SJSA1 (cell line): ENCODE data around the gene CPEB2. TPM values are rescaled to one million over a fixed set of nuclear protein-coding genes. Genes with fewer than 3 reads are reported as not detected.

ENCODE experiments used
- DNase-seq, 2 experiments: peaks; one replicate each; pipeline ENCODE4 v3.0.0-alpha.2; 2015 to 2020; ENCODE audit warnings: low spot score in 2 of 2, low read depth in 1 of 2
- H3K27ac ChIP-seq: fragments of 250-450 bp; sonication (Bioruptor Pico); 2 replicates; pipeline ENCODE4 v1.5.1; 2020; ENCODE audit warnings: mild to moderate bottlenecking, moderate library complexity
- H3K27me3 ChIP-seq: fragments of 250-450 bp; sonication (Bioruptor Pico); replicated peaks from 2 replicates; pipeline ENCODE4 v1.5.1; 2020; ENCODE audit warnings: mild to moderate bottlenecking, moderate library complexity
- H3K36me3 ChIP-seq: fragments of 250-450 bp; sonication (Bioruptor Pico); 2 replicates; pipeline ENCODE4 v1.5.1; 2020; ENCODE audit warnings: mild to moderate bottlenecking
- H3K4me1 ChIP-seq: fragments of 250-450 bp; sonication (Bioruptor Pico); replicated peaks from 2 replicates; pipeline ENCODE4 v1.6.1; 2021; ENCODE audit warnings: mild to moderate bottlenecking
- H3K4me3 ChIP-seq: fragments of 250-450 bp; sonication (Bioruptor Pico); 2 replicates; pipeline ENCODE4 v1.5.1; 2020; ENCODE audit warnings: mild to moderate bottlenecking
- H3K9me3 ChIP-seq: fragments of 250-450 bp; sonication (Bioruptor Pico); replicated peaks from 2 replicates; pipeline ENCODE4 v1.5.1; 2020; ENCODE audit warnings: mild to moderate bottlenecking
- total RNA-seq: library from RNA; depleted of rRNA; stranded (reverse); fragments of >200 nt; shearing (Covaris generic); gene quantifications from 2 replicates; pipeline ENCODE4 v1.2.3, GENCODE V29; 2014; rRNA removed

The CPEB2 gene
- 0.91 and 1.6 TPM in 2 replicates for total RNA-seq

DNA sequence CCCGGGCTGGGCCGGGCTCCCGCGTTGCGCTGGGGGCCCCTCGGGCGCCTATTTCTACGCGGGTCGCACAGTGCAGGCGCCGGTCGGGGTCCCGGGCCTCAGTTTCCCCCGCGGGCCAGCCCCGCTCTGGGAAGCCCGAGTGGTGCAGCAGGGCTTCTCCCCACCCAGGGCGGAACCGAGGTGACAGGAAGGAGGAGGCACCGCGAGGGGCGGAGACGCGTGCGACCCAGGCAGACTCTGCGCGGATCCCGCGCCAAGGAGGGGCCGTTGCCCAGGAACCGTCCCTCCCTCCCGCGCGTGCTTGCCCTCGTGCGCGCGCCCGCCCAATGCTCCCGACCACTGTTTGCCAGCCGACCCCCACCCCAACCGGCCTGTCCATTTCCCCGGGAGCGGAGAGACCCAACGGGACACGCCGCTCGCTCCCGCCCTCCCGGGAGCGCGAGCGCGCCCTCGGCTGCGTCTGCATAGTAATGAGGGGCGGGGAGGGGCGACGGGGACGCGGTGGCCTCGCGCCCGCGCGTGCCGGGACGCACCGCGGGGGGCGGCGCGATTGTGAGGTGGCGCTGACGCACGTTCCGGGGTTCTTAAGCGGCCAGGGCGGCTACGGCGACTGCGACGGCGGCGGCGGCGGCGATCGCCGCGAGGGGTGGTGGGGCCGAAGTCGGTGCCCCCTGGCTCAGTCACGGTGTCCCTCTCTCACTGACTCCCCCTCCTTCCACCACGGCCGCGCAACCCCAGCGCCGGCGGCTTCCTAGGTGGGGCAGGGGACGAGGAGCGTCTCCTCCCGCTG lies at the start of gene CPEB2:
CPEB2 (plus strand) TSS at position 613 of the 790 bp plus-strand sequence. CDS start 193 bp downstream, outside the sequence.
- H3K4me1 ChIP-seq: peaks cover 7% of the 10 kb centered on the region; the same call in 1 of the 2 replicates
- no peaks in the 10 kb centered on the region for H3K27me3 ChIP-seq
- no peaks in the 10 kb centered on the region for H3K9me3 ChIP-seq
- peak; percentile 85 for DNase-seq
- peak within 1 kb of the TSS; percentile 82 for H3K4me3 ChIP-seq
- no peaks in the 10 kb centered on the region for H3K36me3 ChIP-seq
- H3K27ac ChIP-seq: peak within 1 kb of the TSS; percentile 94

DNA sequence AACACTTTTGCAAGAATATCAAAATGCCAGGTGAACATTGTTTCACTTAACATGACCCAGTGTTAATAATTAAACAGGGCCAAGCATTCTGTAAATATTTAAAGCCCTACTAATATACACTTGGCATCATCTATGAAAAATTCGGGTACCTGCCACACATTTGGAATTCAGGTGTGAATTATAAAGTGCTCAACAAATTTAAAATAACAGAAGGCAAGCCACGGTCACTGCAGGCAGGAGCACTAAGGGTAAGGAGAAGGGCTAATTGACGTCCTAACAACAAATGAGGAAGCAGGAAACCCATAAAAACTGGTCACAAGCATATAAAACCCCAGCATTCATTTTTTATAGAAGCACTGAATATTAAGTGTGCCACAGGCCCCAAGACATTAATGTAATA lies 43.8 kb upstream of the CPEB2 start:
- Histone ChIP-seq H3K9me3 (no peaks in the 10 kb centered on the region), H3K36me3 (no peaks in the 10 kb centered on the region), H3K4me1 (no peaks in the 10 kb centered on the region), H3K4me3 (no peak overlapping the region), H3K27ac (no peak overlapping the region), H3K27me3 (no peaks in the 10 kb centered on the region)
- no peak for DNase-seq

DNA sequence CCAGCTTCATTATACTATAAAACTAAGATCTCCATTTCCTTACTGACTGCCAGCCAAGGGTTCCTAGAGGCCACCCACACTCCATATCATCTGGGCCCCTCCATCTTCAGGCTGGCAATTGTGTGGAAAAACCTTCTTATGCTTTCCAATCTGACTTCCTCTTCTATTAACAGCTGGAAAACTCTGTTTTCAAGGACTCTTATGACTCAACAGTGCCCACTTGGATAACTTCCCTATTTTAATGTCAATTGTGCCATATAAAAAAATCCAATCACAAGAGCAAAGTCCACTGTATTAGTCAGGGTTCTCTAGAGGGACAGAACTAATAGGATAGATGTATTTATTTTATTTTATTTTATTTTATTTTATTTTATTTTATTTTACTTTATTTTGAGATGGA lies 41.0 kb upstream of the CPEB2 start:
- Histone ChIP-seq H3K4me3 (no peak overlapping the region), H3K27me3 (no peaks in the 10 kb centered on the region)
- DNase-seq: no peak

DNA sequence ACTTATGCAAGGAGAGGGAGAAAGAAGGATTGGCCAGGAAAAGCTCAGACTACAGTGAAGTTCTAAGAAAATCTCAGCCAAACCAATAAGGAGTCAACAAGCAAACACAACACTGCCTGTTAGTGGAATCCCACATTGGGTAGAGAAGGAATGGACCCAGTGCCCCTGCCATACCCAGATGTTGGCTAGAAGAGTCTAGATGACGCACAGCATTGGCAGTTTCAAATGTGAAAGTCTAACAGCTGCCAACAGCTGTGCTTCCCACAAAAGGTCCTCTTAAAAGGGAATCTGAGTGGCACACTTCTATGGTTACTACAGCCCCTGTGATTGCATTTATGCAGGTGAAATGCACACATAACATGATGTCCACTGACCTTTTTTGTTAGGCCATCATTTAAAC lies 37.2 kb upstream of the CPEB2 start:
- Histone ChIP-seq H3K36me3 (no peaks in the 10 kb centered on the region), H3K4me3 (no peak overlapping the region), H3K27me3 (no peaks in the 10 kb centered on the region), H3K9me3 (no peaks in the 10 kb centered on the region), H3K27ac (no peak overlapping the region), H3K4me1 (no peaks in the 10 kb centered on the region)
- no peak for DNase-seq

More for the DNA sequence above, 41.0 kb upstream of the CPEB2 start:
- Histone ChIP-seq H3K36me3 (no peaks in the 10 kb centered on the region), H3K4me1 (no peaks in the 10 kb centered on the region), H3K27ac (no peak overlapping the region), H3K9me3 (no peaks in the 10 kb centered on the region)

DNA sequence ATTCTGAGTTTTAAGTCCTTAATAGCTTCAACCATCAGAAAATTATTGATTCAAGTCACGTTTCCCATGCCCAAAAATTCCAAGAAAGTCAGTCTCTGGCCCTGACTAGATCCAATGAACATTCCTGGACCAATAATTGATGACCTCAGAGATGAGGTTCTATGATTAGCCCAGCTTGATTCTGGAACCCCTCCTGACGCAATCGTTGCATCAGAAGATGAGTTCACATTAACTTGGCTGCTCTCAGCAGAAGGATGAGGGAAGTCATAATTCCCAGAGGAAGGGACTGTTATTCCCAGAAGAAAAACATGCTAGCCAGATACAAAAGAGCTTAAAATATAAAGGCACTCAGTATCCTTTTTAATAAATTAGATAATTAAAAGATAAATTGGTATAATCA lies 34.3 kb upstream of the CPEB2 start:
- DNase-seq: no peak
- H3K27me3 ChIP-seq: no peaks in the 10 kb centered on the region
- no peak overlapping the region for H3K4me3 ChIP-seq
- H3K36me3 ChIP-seq: no peaks in the 10 kb centered on the region
- no peaks in the 10 kb centered on the region for H3K4me1 ChIP-seq
- no peaks in the 10 kb centered on the region for H3K9me3 ChIP-seq
- H3K27ac ChIP-seq: no peak overlapping the region

DNA sequence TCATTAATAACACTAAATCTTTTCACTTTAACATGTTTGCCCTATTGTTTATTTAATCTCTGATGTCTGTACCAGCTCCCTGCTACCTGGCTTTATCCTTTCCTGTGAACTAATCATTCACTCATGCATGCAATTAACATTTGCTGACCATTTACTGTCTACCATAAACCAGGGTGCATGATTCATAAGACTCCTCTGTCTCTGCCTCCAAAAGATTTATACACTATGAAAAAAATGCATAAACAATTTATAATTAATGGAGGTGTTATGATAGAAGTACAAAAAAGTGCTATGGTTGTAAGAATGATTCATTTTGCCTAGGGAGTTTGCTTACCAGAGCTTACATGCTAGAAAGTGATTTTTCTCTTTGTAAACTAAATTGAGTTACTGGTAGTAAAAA lies 24.5 kb upstream of the CPEB2 start:
- Histone ChIP-seq H3K27me3 (no peaks in the 10 kb centered on the region), H3K4me3 (no peak overlapping the region), H3K27ac (no peak overlapping the region), H3K9me3 (no peaks in the 10 kb centered on the region), H3K4me1 (no peaks in the 10 kb centered on the region), H3K36me3 (no peaks in the 10 kb centered on the region)
- DNase-seq: no peak

DNA sequence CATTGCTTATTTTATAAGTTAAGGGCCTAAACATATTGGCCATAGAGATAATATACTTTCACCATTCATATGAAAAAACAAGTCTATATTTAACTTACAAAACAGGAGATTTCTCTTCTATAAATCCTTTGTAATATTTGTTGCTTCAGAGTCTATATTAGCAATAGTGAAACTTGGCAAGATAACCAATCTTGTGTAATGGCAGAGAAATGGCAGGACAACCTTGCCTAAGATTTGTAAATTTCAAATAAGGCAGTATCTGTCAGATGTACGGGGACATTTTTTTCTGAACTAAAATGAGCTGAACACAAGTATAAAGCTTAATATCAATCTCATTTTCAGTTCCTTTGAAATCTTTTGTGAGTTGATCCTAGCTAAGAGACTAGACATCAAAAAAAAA lies 17.8 kb upstream of the CPEB2 start:
- no peak for DNase-seq
- Histone ChIP-seq H3K36me3 (no peaks in the 10 kb centered on the region), H3K27ac (no peak overlapping the region), H3K27me3 (no peaks in the 10 kb centered on the region), H3K9me3 (no peaks in the 10 kb centered on the region), H3K4me1 (no peaks in the 10 kb centered on the region), H3K4me3 (no peak overlapping the region)

DNA sequence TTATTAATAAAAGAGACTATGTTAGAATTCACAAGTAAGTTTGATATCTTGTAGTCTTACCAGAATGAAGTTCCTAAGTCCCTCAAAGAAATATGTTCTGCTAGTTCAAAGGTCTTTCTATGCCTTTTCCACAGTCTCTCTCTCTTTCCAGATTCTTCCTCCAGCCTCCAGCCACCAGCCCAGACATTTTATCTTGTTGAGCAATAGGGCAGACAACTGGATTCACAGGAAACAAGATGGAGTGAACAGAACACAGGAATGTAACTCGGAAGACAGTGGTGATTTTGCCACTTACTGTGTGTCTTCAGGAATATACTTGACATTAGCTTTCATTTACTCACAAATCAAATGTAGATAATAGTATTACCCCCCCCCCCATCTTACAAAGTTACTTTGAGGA lies 17.1 kb upstream of the CPEB2 start:
- H3K27me3 ChIP-seq: no peaks in the 10 kb centered on the region
- no peak for DNase-seq
- no peaks in the 10 kb centered on the region for H3K4me1 ChIP-seq
- no peaks in the 10 kb centered on the region for H3K9me3 ChIP-seq
- H3K27ac ChIP-seq: no peak overlapping the region
- no peaks in the 10 kb centered on the region for H3K36me3 ChIP-seq
- no peak overlapping the region for H3K4me3 ChIP-seq

DNA sequence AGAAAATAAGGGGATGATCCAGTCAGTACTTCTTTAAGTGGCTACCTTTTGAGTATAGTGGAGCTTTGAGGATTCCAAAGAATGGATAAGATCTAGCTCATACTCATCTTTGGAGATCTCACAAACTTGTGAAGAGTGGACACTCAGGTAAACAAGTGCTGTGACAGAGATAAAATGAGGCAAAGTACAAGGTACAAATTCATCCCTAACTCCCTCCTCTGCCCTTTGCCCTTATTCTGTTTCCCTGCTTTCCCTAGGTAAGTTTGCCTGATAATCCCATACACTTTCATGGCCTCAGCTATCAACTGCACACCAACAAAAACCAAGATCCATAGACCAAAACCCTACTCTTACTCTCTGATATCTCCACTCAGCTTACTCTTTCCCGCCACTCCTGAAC lies 16.4 kb upstream of the CPEB2 start:
- Histone ChIP-seq H3K4me1 (no peaks in the 10 kb centered on the region), H3K36me3 (no peaks in the 10 kb centered on the region), H3K27me3 (no peaks in the 10 kb centered on the region), H3K4me3 (no peak overlapping the region), H3K27ac (no peak overlapping the region), H3K9me3 (no peaks in the 10 kb centered on the region)
- no peak for DNase-seq

DNA sequence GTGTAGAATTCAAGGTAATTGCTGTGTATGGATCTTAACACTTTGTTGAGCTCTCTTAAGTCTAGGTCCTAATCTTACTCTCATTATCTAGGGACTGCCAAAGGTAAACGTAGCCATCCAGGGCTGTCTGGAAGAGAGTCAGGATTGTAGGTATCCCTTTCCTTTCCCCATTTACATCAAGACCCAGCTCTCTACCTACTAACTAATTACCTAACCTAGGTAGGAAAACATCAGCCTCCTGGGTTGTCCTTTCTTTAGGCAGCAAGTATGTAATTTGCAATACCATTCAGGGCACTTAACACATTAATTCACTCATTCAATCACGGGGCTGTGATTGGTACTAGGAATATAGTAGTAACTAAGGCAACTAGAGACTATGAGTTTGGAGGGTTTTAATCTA lies 15.2 kb upstream of the CPEB2 start:
- no peak overlapping the region for H3K27ac ChIP-seq
- H3K27me3 ChIP-seq: no peaks in the 10 kb centered on the region
- DNase-seq: no peak
- no peak overlapping the region for H3K4me3 ChIP-seq
- no peaks in the 10 kb centered on the region for H3K4me1 ChIP-seq
- H3K36me3 ChIP-seq: no peaks in the 10 kb centered on the region
- no peaks in the 10 kb centered on the region for H3K9me3 ChIP-seq

DNA sequence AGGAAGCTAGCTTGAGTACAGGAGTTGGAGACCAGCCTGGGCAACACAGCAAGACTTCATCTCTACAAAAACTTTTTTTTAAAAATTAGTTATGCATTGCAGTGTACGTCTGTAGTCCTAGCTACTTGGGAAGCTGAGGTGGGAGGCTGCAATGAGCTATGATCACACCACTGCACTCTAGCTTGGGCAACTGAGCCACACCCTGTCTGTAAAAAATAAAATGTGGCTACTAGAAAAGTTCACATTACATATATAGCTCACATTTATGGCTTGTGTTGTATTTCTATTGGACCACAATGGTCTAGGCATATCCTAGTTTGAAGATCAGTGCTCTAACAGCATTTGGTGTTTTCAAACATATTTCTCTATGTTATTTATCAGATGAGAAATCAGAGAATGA lies 11.8 kb upstream of the CPEB2 start:
- Histone ChIP-seq H3K27me3 (no peaks in the 10 kb centered on the region), H3K9me3 (no peaks in the 10 kb centered on the region)
- DNase-seq: no peak

DNA sequence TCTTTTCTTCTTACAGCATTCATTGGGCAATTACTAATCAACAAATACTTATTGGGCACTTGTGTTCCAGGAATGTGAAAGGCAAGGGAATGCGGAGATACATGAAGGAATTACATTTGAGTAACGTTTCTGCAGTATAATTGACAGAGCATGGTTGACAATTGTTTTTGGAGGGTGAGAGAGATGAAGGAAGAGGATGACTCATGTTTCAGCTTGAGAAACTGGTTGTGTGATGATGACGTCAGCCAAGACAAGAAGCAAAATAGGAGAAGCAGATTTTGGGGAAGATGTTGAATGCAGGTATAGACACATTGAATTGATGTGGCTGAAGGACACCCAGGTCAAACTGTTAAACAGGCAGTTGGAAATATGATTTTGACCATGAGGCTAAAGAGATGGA lies 8.0 kb upstream of the CPEB2 start:
- no peaks in the 10 kb centered on the region for H3K9me3 ChIP-seq
- no peaks in the 10 kb centered on the region for H3K36me3 ChIP-seq
- no peaks in the 10 kb centered on the region for H3K4me1 ChIP-seq
- no peak overlapping the region for H3K4me3 ChIP-seq
- DNase-seq: no peak
- H3K27ac ChIP-seq: no peak overlapping the region
- no peaks in the 10 kb centered on the region for H3K27me3 ChIP-seq

More for the DNA sequence above, 11.8 kb upstream of the CPEB2 start:
- Histone ChIP-seq H3K36me3 (no peaks in the 10 kb centered on the region), H3K4me1 (no peaks in the 10 kb centered on the region), H3K27ac (no peak overlapping the region), H3K4me3 (no peak overlapping the region)

DNA sequence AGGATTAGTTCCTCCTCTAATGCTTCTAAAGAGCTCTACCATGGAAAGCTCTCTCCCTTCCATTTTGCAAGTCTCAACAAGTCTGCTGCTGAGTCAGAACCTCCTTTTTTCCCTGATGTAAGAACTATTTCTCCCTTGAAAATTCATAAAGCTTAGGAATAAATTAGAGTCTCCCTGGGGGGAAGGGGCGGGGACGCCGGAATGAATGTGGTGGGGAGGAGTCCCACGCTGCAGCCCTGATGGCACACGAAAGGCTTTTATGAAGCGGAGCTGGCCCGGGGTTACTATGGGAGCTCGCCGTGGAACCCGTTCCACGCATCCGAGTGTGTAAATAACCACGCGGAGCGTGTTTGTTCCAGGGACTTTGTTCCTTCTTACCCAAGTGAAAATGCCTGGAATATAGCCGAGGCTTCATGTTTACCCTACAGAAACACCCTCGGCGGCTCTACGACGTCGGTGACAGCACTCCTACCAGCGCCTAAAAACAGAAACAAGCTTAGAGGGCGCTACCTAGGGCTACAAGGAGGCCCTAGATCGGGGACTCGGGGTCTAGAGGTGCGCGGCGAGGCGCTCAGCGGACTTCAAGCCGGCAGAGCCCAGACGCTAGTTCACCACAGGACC lies 923 bp upstream of the CPEB2 start:
- DNase-seq: peak; percentile 45 to 48
- H3K27ac ChIP-seq: peak overlapping the region; percentile 94
- H3K27me3 ChIP-seq: no peaks in the 10 kb centered on the region
- H3K9me3 ChIP-seq: no peaks in the 10 kb centered on the region
- H3K4me3 ChIP-seq: peak overlapping the region; percentile 82
- H3K36me3 ChIP-seq: no peaks in the 10 kb centered on the region
- peaks cover 7% of the 10 kb centered on the region; the same call in 1 of the 2 replicates for H3K4me1 ChIP-seq

DNA sequence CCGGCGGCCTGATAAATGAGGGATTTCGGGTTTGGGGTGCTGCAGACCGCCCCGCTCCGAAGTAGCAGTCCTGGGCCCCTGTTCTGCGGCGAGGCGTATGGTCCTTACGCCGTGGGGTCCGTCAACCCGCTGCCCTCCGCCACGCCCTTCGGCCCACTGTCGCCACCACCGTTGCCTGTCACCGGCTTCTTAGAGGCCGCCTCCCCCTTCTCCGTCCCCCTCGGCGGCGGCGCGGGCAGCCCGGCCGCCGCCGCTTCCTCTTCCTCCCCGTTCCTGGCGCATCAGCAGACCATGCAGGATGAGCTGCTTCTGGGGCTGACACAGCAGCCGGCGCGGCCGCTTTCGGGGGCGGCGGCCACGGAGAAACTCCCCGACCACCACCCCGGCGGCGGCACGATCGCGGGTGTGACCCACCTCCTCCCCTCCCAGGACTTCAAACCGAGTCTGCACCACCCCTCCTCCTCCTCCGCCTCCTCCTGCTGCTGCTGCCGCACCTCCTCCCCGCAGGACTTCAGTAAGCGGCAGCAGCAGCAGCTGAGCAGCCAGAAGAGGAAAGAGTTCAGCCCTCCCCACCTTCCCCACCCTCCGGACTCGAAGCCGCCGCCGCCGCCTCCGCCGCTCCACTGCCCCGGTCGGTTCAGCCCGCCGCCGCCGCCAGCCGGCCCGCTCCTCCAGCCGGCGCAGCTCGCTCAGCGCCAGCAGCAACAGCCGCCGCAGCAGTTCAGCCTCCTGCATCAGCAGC lies 549 bp downstream of the CPEB2 start:
- DNase-seq: peak in 1 of 2 experiments; percentile 52
- Histone ChIP-seq H3K36me3 (no peaks in the 10 kb centered on the region), H3K27ac (peak overlapping the region; percentile 94), H3K4me3 (peak overlapping the region; percentile 82), H3K9me3 (no peaks in the 10 kb centered on the region), H3K27me3 (no peaks in the 10 kb centered on the region), H3K4me1 (peaks cover 7% of the 10 kb centered on the region; the same call in 1 of the 2 replicates)
